Lung (tissue), 12 donors: ENCODE data around the gene BRD3. TPM values are rescaled to one million over a fixed set of nuclear protein-coding genes. Genes with fewer than 3 reads are reported as not detected.

ENCODE experiments used
- ATAC-seq: fragments of 200-7000 bp; cut with Tn5 transposase; one replicate; pipeline ENCODE4 v1.9.1; 2020; ENCODE audit warnings: moderate number of reproducible peaks; ENCODE audit not compliant: insufficient read depth, low FRiP score
- DNase-seq, 3 donors: peaks; one replicate each; pipeline ENCODE4 v3.0.0-alpha.2; 2013 to 2017
- H3K27ac ChIP-seq, 2 donors: one replicate each; pipeline ENCODE4 v1.5.1; 2013; ENCODE audit warnings: mild to moderate bottlenecking in 2 of 2, moderate library complexity in 2 of 2, control low read depth in 1 of 2, inconsistent platforms in 1 of 2, low read depth in 1 of 2, low read length in 1 of 2
- H3K27me3 ChIP-seq, 3 donors: one replicate each; pipeline ENCODE4 v1.5.1; 2013; ENCODE audit warnings: low read length in 2 of 3; ENCODE audit not compliant: control insufficient read depth in 3 of 3, insufficient read depth in 3 of 3
- H3K36me3 ChIP-seq, 4 donors: one replicate each; pipeline ENCODE4 v1.5.1; 2013; ENCODE audit warnings: low read length in 4 of 4, mild to moderate bottlenecking in 1 of 4, moderate library complexity in 1 of 4; ENCODE audit not compliant: control insufficient read depth in 4 of 4, insufficient read depth in 4 of 4
- H3K4me1 ChIP-seq, 5 donors: one replicate each; pipeline ENCODE4 v1.5.1; 2013; ENCODE audit warnings: low read length in 5 of 5, mild to moderate bottlenecking in 2 of 5, moderate library complexity in 1 of 5; ENCODE audit not compliant: control insufficient read depth in 5 of 5, insufficient read depth in 5 of 5
- H3K4me3 ChIP-seq: one replicate; pipeline ENCODE4 v1.5.1; 2013; ENCODE audit warnings: mild to moderate bottlenecking, control low read depth, moderate library complexity
- H3K9ac ChIP-seq, 2 donors: one replicate each; pipeline ENCODE4 v1.5.1; 2013; ENCODE audit warnings: low read length in 2 of 2, control low read depth in 1 of 2; ENCODE audit not compliant: insufficient read depth in 1 of 2
- H3K9me3 ChIP-seq, 4 donors: one replicate each; pipeline ENCODE4 v1.5.1; 2013; ENCODE audit warnings: low read length in 3 of 4, mild to moderate bottlenecking in 1 of 4, moderate library complexity in 1 of 4; ENCODE audit not compliant: control insufficient read depth in 4 of 4, insufficient read depth in 3 of 4
- WGBS, 2 donors: extraction: QIAGEN DNeasy Blood & Tissue Kit; methylation state at CpG; one replicate each; pipeline ENCODE4 v1.1.7; 2013; 5-methylcytosine and 5-hydroxymethylcytosine counted together
- polyA plus RNA-seq, 2 donors: library from polyadenylated mRNA; stranded (reverse); fragments of 200-250 nt; gene quantifications; one replicate each; pipeline ENCODE4 v1.2.1, GENCODE V29; 2013
- total RNA-seq, 2 donors: library from RNA; depleted of rRNA in 1 of 2; stranded (reverse); fragments of >200 nt in 1 of 2; gene quantifications; one replicate each; pipeline ENCODE4 v1.2.1, GENCODE V29; 2014 to 2021
- TF ChIP-seq, protein P1 (sequence below): IDR thresholded peaks from 2 replicates; pipeline ENCODE4 v1.5.1; 2012; ENCODE audit warnings: mild to moderate bottlenecking; ENCODE audit errors: control extremely low read depth, extremely low read depth
- donor health status: control.
- donor health status: control.
- donor health status: Bipolar disorder and iron deficiency.
- donor health status: healthy.
- donor health status: DM: yes; HTN: yes; CAD: no.

The BRD3 gene
- total and polyA plus RNA-seq, 4 donors, result 9.1 to 38.5 (median 21.9) TPM

DNA sequence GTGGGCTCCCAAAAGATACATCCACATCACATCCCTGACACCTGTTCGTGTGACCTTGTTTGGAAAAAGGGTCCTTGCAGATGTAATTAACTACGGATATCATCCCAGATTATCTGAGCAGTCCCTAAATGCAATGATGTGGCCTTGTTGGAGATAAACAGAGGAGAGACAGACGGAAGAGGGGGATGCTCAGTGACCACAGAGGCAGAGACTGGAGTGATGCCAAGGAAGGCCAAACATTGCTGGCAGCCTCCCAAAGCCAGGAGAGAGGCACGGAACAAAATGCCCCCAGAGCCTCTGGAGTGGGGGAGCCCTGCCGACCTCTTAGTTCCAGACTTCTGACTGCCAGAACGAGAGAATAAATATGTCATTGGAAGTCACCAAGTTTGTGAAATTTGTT is 60.7 kb downstream of the BRD3 start:
- TF ChIP-seq, protein P1, sequence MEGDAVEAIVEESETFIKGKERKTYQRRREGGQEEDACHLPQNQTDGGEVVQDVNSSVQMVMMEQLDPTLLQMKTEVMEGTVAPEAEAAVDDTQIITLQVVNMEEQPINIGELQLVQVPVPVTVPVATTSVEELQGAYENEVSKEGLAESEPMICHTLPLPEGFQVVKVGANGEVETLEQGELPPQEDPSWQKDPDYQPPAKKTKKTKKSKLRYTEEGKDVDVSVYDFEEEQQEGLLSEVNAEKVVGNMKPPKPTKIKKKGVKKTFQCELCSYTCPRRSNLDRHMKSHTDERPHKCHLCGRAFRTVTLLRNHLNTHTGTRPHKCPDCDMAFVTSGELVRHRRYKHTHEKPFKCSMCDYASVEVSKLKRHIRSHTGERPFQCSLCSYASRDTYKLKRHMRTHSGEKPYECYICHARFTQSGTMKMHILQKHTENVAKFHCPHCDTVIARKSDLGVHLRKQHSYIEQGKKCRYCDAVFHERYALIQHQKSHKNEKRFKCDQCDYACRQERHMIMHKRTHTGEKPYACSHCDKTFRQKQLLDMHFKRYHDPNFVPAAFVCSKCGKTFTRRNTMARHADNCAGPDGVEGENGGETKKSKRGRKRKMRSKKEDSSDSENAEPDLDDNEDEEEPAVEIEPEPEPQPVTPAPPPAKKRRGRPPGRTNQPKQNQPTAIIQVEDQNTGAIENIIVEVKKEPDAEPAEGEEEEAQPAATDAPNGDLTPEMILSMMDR, result no peak
- Histone ChIP-seq H3K9ac (no peak overlapping the region), H3K4me1 (peaks cover 0 to 7% (median 0%) of the 10 kb centered on the region in 5 donors), H3K27ac (no peak overlapping the region), H3K27me3 (no peaks in the 10 kb centered on the region), H3K9me3 (no peaks in the 10 kb centered on the region), H3K4me3 (no peak overlapping the region), H3K36me3 (no peaks in the 10 kb centered on the region)
- DNase-seq (peak in 1 of 3 donors; percentile 21), ATAC-seq (no peak)
- 33 to 38% methylated on average over 6 of the region's 6 CpGs for WGBS, 2 donors

DNA sequence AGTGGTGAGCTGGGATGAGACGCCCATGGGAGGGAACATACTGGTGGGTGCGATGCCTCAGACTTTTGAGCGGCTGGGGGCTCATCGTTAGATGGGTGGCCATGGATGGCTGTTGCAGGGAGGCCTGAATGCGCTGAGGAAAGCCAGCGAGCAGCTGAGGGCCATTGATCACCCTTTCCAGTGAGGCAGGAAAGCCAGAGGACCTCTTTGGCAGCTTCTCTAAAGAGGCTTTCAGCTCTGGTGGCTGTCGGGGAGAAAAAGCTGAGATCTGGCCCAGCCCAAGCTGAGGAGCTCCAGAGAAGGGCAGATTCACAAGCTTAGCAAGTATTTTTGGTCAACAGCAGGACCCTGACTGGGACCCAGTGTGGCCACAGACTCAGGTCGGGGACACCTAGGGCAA is 62.4 kb downstream of the BRD3 start:
- Histone ChIP-seq H3K36me3 (no peaks in the 10 kb centered on the region), H3K9ac (no peak overlapping the region), H3K27me3 (no peaks in the 10 kb centered on the region), H3K4me3 (no peak overlapping the region), H3K27ac (no peak overlapping the region), H3K4me1 (peaks cover 0 to 8% (median under 1%) of the 10 kb centered on the region in 5 donors), H3K9me3 (no peaks in the 10 kb centered on the region)
- ATAC-seq, result no peak
- TF ChIP-seq, protein P1, result no peak
- 88 to 90% methylated on average over 8 of the region's 8 CpGs for WGBS, 2 donors
- DNase-seq, result no peak

DNA sequence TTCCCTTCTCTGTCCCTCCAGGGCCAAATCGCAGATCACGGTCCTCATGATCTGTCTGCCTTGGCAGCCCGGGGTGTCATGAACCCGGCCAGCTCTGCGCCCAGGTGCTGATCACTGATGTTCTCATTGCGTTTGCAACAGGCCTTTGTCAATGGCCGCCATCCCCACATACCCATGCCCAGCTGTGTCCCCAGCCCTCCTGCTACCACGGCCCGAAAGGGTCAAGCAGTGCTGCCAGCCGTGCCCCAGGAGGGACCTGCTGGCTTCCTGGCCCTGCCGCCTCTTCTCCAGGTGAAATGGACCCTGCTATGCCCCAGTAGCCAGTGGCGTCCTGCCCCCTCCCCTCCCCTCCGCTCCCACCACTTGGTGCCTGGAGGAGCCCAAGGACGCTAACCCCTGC is 62.9 kb downstream of the BRD3 start:
- WGBS, 2 donors, result 83 to 94% methylated on average over 14 of the region's 14 CpGs
- H3K9me3 ChIP-seq, result no peaks in the 10 kb centered on the region
- H3K27ac ChIP-seq, result no peak overlapping the region

More for the DNA sequence above, 62.9 kb downstream of the BRD3 start:
- H3K36me3 ChIP-seq, result no peaks in the 10 kb centered on the region
- DNase-seq (no peak), ATAC-seq (no peak)
- no peak overlapping the region for H3K4me3 ChIP-seq
- peaks cover 0 to 13% (median 5%) of the 10 kb centered on the region in 5 donors for H3K4me1 ChIP-seq
- no peaks in the 10 kb centered on the region for H3K27me3 ChIP-seq
- TF ChIP-seq, protein P1, result no peak
- H3K9ac ChIP-seq, result no peak overlapping the region
